ENCODE data around the gene C10orf67.

- peak in 2 of 7 experiments; percentile 49 to 54 for TF ChIP-seq CTCF (IDR thresholded peaks at IDR 0.05)
- TF ChIP-seq POLR2A (IDR thresholded peaks at IDR 0.05) = peak in 2 of 3 donors; percentile 22 to 26
Observed at GRCh38 chr10:23192712-23193434, 151.7 kb downstream of the C10orf67 start.
